ACC112 (cell line): ENCODE measurements around the gene CIB2.

Experiments
- H2AFZ ChIP-seq: fragments of 200-600 bp; sonication (generic); one replicate; pipeline ENCODE4 v1.6.0; 2017; ENCODE audit warnings: antibody characterized with exemption, low read length; ENCODE audit not compliant: unreplicated experiment
- H3K27ac ChIP-seq: fragments of 200-600 bp; sonication (generic); 2 replicates; pipeline ENCODE4 v1.5.1; 2014; ENCODE audit warnings: low read depth, mild to moderate bottlenecking, antibody characterized with exemption, low read length, moderate library complexity
- H3K27me3 ChIP-seq: fragments of 200-600 bp; sonication (generic); 2 replicates; pipeline ENCODE4 v1.6.1; 2014; ENCODE audit warnings: mild to moderate bottlenecking, antibody characterized with exemption, low read length, moderate library complexity, mixed read lengths; ENCODE audit not compliant: insufficient read depth
- H3K36me3 ChIP-seq: fragments of 200-600 bp; sonication (generic); 2 replicates; pipeline ENCODE4 v1.6.1; 2016; ENCODE audit warnings: mild to moderate bottlenecking, antibody characterized with exemption, low read length, moderate library complexity, mixed read lengths; ENCODE audit not compliant: insufficient read depth
- H3K4me1 ChIP-seq: fragments of 200-600 bp; sonication (generic); one replicate; pipeline ENCODE4 v1.6.1; 2016; ENCODE audit warnings: low read length, mixed read lengths; ENCODE audit not compliant: insufficient read depth, unreplicated experiment, control insufficient read depth
- H3K4me3 ChIP-seq: fragments of 200-600 bp; sonication (generic); 2 replicates; pipeline ENCODE4 v1.5.1; 2014; ENCODE audit warnings: mild to moderate bottlenecking, low read depth, low read length
- H3K79me2 ChIP-seq: fragments of 200-600 bp; sonication (generic); one replicate; pipeline ENCODE4 v1.6.0; 2016; ENCODE audit warnings: low read length; ENCODE audit not compliant: control insufficient read depth, unreplicated experiment, insufficient read depth

CIB2 gene

GRCh38 chr15:78072080-78072892, 59.0 kb downstream of the CIB2 start:
- Histone ChIP-seq H3K27me3 (no peaks in the 10 kb centered on the region), H3K79me2 (peaks cover 91% of the 10 kb centered on the region), H3K27ac (peak overlapping the region; percentile 49), H3K4me1 (peaks cover 69% of the 10 kb centered on the region), H2AFZ (no peak overlapping the region), H3K36me3 (no peaks in the 10 kb centered on the region), H3K4me3 (peak overlapping the region; percentile 26)

- Histone ChIP-seq H3K79me2 (peaks cover 91% of the 10 kb centered on the region), H2AFZ (no peak overlapping the region), H3K4me3 (no peak overlapping the region), H3K27me3 (no peaks in the 10 kb centered on the region), H3K4me1 (peaks cover 78% of the 10 kb centered on the region), H3K36me3 (no peaks in the 10 kb centered on the region), H3K27ac (0 out of 2 replicates have a peak overlapping the region, but pooled peaks have one; percentile 49)
Observed at GRCh38 chr15:78071383-78071782, 59.9 kb downstream of the CIB2 start.

GRCh38 chr15:78070049-78070700, 61.1 kb downstream of the CIB2 start:
- H3K27ac ChIP-seq = peak overlapping the region; percentile 97; the same call in 1 of the 2 replicates

GRCh38 chr15:78069462-78070029, 61.7 kb downstream of the CIB2 start:
- peaks cover 85% of the 10 kb centered on the region for H3K4me1 ChIP-seq
- H2AFZ ChIP-seq = no peak overlapping the region
- H3K4me3 ChIP-seq = no peak overlapping the region
- H3K27ac ChIP-seq = peak overlapping the region; percentile 97
- H3K27me3 ChIP-seq = no peaks in the 10 kb centered on the region
- H3K36me3 ChIP-seq = no peaks in the 10 kb centered on the region
- H3K79me2 ChIP-seq = peaks cover 96% of the 10 kb centered on the region

More at GRCh38 chr15:78070049-78070700, 61.1 kb downstream of the CIB2 start:
- H3K4me3 ChIP-seq = no peak overlapping the region
- H3K27me3 ChIP-seq = no peaks in the 10 kb centered on the region
- H3K79me2 ChIP-seq = peaks cover 95% of the 10 kb centered on the region
- no peak overlapping the region for H2AFZ ChIP-seq
- peaks cover 82% of the 10 kb centered on the region for H3K4me1 ChIP-seq
- H3K36me3 ChIP-seq = no peaks in the 10 kb centered on the region

GRCh38 chr15:78069052-78069414, 62.2 kb downstream of the CIB2 start:
- no peaks in the 10 kb centered on the region for H3K27me3 ChIP-seq
- peaks cover 96% of the 10 kb centered on the region for H3K79me2 ChIP-seq
- no peaks in the 10 kb centered on the region for H3K36me3 ChIP-seq
- peak overlapping the region; percentile 43 for H3K4me3 ChIP-seq
- peaks cover 90% of the 10 kb centered on the region for H3K4me1 ChIP-seq
- peak overlapping the region; percentile 97 for H3K27ac ChIP-seq
- H2AFZ ChIP-seq = no peak overlapping the region

GRCh38 chr15:78067328-78068228, 63.7 kb downstream of the CIB2 start:
- no peak overlapping the region for H2AFZ ChIP-seq
- H3K4me1 ChIP-seq = peaks cover 95% of the 10 kb centered on the region
- no peaks in the 10 kb centered on the region for H3K36me3 ChIP-seq
- peaks cover 96% of the 10 kb centered on the region for H3K79me2 ChIP-seq
- peak overlapping the region; percentile 43; the same call in 1 of the 2 replicates for H3K4me3 ChIP-seq
- peak overlapping the region; percentile 97 for H3K27ac ChIP-seq
- H3K27me3 ChIP-seq = no peaks in the 10 kb centered on the region

GRCh38 chr15:78065973-78066946, 65.0 kb downstream of the CIB2 start:
- H3K27ac ChIP-seq = peak overlapping the region; percentile 97
- peaks cover 93% of the 10 kb centered on the region for H3K79me2 ChIP-seq

GRCh38 chr15:78065284-78065872, 65.9 kb downstream of the CIB2 start:
- H3K27me3 ChIP-seq = no peaks in the 10 kb centered on the region
- peak overlapping the region; percentile 25 for H2AFZ ChIP-seq
- peak overlapping the region; percentile 97 for H3K27ac ChIP-seq
- H3K4me1 ChIP-seq = peaks cover 80% of the 10 kb centered on the region
- peak overlapping the region; percentile 46 for H3K4me3 ChIP-seq
- H3K79me2 ChIP-seq = peaks cover 94% of the 10 kb centered on the region
- no peaks in the 10 kb centered on the region for H3K36me3 ChIP-seq

More at GRCh38 chr15:78065973-78066946, 65.0 kb downstream of the CIB2 start:
- H2AFZ ChIP-seq = no peak overlapping the region
- peak overlapping the region; percentile 43; the same call in 1 of the 2 replicates for H3K4me3 ChIP-seq
- H3K4me1 ChIP-seq = peaks cover 84% of the 10 kb centered on the region
- no peaks in the 10 kb centered on the region for H3K36me3 ChIP-seq
- H3K27me3 ChIP-seq = no peaks in the 10 kb centered on the region

GRCh38 chr15:78064544-78064943, 66.7 kb downstream of the CIB2 start:
- Histone ChIP-seq H3K4me1 (peaks cover 80% of the 10 kb centered on the region), H3K79me2 (peaks cover 94% of the 10 kb centered on the region), H3K36me3 (no peaks in the 10 kb centered on the region), H3K27ac (peak overlapping the region; percentile 97), H3K27me3 (no peaks in the 10 kb centered on the region), H2AFZ (no peak overlapping the region), H3K4me3 (peak overlapping the region; percentile 46)
